GM18519 (cell line): ENCODE results near the gene RUNX1.

Experiments
- ATAC-seq: cut with Tn5 transposase; IDR thresholded peaks from one replicate; pipeline ENCODE4 v1.9.1; 2021; ENCODE audit warnings: mild to moderate bottlenecking, moderate library complexity; ENCODE audit not compliant: unreplicated experiment, low FRiP score

RUNX1 gene

GRCh38 chr21:35039595-35040289 is 9.4 kb downstream of the RUNX1 start:
- no peak for ATAC-seq

- no peak for ATAC-seq
Measured at GRCh38 chr21:35038772-35039319, 10.3 kb downstream of the RUNX1 start.

DNA sequence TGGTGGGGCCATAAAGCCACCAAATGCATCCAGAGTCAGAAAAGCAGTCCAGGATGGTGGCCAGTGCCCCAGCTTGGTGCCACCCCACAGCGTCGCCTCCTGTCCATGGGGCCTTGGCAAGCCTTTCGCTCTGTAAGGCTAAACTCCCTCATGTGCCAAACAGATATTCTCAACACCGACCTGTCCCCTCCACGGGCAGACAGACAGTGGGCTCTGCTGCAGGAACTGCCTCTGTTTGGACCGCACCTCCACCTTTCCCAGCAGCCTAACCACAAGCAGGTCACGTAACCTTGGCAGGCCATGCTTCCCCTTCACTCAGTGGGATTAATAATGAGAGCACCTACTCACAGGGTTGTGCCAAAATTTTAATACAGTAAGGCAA is 11.7 kb downstream of the RUNX1 start:
- no peak for ATAC-seq

- ATAC-seq = no peak
Measured at GRCh38 chr21:35036465-35037383, 12.4 kb downstream of the RUNX1 start.

GRCh38 chr21:35035581-35035980 is 13.5 kb downstream of the RUNX1 start:
- no peak for ATAC-seq

DNA sequence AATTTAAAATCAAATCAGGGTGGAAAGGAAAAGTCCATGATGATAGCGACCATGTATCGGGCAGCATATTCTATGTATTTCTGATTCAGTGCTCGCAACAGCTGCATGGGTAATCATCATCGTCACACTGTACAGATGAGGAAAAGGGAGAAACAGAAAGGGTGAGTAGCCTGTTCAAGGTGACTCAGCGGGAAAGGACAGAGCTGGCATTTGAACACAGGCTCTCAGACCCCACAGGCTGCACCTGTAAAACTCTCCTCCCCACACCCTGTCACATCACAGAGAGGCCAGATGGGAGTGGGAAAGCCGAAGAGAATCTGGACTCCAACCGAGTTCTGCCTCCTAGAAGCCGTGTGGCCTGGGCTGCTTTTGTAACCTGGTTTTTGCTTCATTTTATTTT is 14.0 kb downstream of the RUNX1 start:
- no peak for ATAC-seq

DNA sequence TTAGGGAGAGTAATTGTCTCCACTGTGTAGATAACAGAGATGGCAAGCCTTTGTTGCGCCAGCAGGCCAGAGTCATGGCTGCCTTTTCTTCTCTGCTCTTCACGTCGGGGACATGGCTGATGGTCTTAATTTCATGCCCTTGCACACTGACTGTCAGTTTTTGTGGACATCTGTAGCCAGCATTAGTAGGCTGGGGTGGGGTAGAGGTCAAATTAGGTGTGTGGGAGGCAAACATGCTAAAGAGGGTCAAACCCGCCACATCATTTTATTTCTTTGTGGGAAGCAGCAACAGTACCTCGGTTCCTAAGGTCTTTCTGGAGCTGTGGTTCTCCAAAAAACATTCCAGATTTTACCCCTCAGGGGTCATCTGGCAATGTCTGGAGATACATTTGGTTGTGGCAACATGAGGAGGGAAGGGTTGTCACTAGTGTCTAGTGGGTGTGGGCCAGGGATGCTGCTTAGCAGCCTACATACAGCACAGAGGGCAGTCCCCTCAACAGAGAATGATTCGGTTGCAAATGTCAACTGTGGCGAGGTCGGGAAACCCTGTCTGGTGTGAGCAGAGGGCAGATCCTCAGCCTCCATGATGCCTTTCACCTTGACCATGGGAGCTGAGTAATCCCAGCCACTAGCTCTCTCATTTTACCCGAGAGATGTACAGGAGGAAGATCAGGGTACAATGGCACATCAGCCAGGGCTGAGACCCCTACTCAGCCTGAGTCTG is 14.7 kb downstream of the RUNX1 start:
- no peak for ATAC-seq

DNA sequence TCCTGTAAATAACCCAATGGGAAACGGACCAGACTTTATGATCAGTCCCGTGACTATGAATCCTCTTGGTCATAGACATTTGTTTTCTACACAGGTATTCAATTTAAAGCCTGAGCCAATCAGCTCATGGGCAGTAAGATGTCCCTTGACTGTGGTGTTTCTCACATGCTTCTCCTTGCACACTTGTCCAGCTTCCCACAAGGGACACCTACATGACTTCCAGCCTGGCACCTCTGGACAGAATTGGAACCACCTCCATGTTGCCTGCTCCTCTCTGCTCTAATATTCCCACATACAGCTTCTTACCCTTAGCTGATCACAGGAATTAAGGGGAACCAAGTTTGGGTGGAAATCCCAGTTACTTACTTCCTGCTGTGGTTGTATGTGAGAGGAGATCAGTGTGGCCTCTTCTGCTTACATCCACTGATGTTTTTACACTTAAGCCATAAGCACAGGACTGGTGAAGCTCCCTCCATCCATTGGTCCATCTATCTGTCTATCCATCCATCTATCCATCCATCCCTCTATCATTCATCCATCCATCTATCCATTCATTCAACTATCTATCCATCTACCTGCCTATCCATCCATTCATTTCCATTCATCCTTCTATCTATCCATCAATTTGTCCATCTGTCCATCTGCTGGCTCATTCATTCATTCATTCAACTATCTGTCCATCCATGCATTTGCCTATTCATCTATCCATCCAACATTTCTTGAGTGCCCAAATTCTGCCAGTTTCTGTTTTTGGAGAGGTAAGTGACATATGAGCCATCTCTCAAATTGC is 16.4 kb downstream of the RUNX1 start:
- ATAC-seq = no peak

- no peak for ATAC-seq
Measured at GRCh38 chr21:35028451-35028978, 20.6 kb downstream of the RUNX1 start.

GRCh38 chr21:35027563-35028450 is 21.3 kb downstream of the RUNX1 start:
- no peak for ATAC-seq

DNA sequence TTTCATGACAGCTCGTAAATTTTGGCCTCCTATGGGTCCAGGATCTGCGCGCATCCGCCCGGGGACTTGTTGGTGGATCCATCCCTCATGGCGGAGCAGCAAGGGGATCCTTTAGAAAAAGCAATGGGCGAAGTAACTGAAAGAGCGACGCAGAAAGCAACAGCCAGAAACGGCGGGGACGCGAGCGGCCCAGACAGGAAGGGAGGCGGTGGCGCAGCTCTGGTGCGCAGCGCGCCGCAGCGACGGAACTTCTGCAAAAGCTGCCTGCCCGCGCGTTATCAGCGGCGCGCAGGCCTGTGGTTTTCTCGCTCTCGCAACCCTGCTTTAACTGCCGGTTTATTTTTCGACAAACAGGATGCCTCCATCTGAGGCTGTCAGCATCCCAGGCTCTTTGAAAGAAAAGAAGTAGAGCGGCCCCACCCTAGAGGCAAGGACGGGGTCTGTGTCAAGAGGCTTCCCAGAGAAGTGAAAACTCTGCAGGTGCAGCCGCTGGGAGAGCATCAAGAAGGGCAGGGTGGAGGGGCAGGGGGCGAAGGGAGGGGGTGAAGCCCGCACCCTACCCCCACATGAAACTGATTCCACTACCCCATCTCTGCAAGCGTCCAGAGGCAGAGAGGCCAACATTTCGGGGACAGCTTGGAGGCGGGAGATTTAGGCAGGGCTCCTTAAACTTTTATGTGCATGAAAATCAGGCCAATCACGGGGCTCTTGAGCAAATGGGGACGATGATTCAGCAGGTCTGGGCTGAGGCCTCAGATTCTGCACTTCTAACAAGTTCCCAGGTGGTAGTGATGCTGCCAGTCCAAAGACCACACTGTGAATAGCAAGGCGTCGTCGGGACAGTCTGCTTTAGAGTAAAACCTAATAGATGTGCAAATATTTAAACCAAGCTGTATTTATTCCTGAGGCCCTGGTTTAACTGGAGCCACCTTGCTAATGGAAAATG is 22.2 kb downstream of the RUNX1 start:
- peak; percentile 64 for ATAC-seq

DNA sequence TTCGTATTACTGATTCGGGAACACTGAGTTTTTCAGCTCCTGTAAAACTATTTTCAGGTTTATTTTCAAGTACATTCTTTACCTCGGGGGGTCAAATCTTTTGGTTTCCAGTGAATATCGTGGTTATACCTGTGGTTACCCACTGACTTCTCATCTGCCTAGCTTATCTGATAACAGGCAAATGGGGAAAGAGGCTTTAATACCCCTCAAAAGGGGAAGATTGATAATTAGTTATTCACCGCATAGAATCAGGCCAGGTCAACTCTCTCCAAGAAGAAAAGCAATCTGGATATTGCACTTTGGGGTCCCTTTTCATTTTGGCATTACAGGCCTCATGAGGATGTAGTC is 23.0 kb downstream of the RUNX1 start:
- ATAC-seq = no peak

- ATAC-seq = no peak
Measured at GRCh38 chr21:35025206-35026152, 23.6 kb downstream of the RUNX1 start.

- ATAC-seq = no peak
Measured at GRCh38 chr21:35024513-35024912, 24.6 kb downstream of the RUNX1 start.

DNA sequence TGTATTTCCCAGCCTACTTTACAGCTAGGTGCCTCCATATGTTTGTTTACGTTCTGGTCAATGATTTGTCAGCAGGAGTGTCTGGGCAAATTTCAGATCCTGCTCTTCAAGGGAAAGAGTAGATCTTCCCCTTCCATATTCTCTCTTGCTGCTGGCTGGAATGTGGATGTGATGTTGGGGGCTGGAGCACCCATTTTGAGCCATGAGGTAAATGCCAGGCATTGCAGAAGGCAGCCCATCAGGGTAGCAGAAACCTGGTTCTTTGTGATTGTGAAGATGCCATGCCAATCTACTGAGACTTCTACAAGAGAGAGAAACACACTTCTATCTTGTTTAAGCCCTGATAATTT is 25.1 kb downstream of the RUNX1 start:
- ATAC-seq = no peak

GRCh38 chr21:35023396-35024070 is 25.6 kb downstream of the RUNX1 start:
- ATAC-seq = no peak
